Epithelial cell of proximal tubule (primary cell): Measurements from ENCODE around the gene SF3B6. TPM values are rescaled to one million over a fixed set of nuclear protein-coding genes. Genes with fewer than 3 reads are reported as not detected.

Source experiments
- DNase-seq: peaks from one replicate; pipeline ENCODE4 v3.0.0-alpha.2; 2011; ENCODE audit warnings: low read depth
- H3K4me3 ChIP-seq: 2 replicates; pipeline ENCODE4 v1.5.1; 2011; ENCODE audit warnings: low read depth, mild to moderate bottlenecking, low read length
- total RNA-seq: library from RNA; depleted of rRNA; stranded (reverse); fragments of >200 nt; gene quantifications from 2 replicates; pipeline ENCODE4 v1.2.3, GENCODE V29; 2015
- TF ChIP-seq, protein P1 (sequence below): conservative IDR thresholded peaks from 2 replicates; pipeline ENCODE4 v1.5.1; 2012; ENCODE audit warnings: low read depth, mild to moderate bottlenecking, low read length

SF3B6 gene
- total RNA-seq, 1 donor from 2014 or later: 226 TPM

DNA sequence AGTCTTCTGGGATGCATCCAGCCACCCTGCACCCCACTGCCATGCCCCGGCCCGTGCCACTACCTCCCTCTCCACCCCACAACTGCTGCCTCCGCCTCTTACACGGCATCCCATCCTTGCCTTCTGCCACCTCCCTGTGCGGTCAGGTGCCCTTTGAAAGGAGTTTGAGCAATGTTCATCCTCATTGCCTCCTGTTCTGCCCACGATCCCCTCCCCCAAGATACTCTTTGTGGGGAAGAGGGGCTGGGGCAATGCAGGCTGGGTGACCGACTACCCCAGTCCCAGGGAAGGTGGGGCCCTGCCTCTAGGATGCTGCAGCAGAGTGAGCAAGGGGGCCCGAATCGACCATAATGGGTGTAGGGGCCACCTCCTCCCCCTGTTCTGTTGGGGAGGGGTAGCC is 57.9 kb downstream of the SF3B6 start:
- no peak for DNase-seq
- no peak overlapping the region for H3K4me3 ChIP-seq
- TF ChIP-seq, protein P1, sequence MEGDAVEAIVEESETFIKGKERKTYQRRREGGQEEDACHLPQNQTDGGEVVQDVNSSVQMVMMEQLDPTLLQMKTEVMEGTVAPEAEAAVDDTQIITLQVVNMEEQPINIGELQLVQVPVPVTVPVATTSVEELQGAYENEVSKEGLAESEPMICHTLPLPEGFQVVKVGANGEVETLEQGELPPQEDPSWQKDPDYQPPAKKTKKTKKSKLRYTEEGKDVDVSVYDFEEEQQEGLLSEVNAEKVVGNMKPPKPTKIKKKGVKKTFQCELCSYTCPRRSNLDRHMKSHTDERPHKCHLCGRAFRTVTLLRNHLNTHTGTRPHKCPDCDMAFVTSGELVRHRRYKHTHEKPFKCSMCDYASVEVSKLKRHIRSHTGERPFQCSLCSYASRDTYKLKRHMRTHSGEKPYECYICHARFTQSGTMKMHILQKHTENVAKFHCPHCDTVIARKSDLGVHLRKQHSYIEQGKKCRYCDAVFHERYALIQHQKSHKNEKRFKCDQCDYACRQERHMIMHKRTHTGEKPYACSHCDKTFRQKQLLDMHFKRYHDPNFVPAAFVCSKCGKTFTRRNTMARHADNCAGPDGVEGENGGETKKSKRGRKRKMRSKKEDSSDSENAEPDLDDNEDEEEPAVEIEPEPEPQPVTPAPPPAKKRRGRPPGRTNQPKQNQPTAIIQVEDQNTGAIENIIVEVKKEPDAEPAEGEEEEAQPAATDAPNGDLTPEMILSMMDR: no peak

DNA sequence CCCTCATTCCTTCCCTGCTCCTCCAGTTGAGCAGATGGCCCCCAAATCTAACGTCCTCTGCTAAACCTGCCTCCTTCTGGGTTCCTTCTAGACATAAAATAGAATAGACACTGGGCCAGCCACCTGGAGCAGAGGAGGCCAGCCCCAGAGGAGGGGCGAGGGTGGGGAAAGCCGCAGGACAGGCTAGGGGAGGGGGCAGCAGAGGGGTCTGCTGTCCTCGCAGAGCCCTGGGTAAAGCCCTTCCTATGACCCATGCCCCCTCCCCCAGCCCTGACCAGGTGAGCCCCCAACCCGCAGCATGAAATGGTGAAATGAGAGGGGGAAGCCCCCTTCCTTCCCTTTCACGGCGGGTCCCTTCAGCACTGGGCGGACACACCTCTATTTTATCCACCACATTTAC is 58.4 kb downstream of the SF3B6 start:
- H3K4me3 ChIP-seq: no peak overlapping the region
- DNase-seq: no peak
- TF ChIP-seq, protein P1: no peak

Other genes starting within 250 kb of the SF3B6 start
- gene ATAD2B, start 149.2 kb downstream of the SF3B6 start, total RNA-seq: 4.5 and 5.2 TPM in 2 replicates
- gene UBXN2A, start 135.9 kb downstream of the SF3B6 start, total RNA-seq: 12.3 and 13.4 TPM in 2 replicates
- 0.06 and 0.43 TPM in 2 replicates for gene MFSD2B, start 66.2 kb downstream of the SF3B6 start, total RNA-seq
- gene WDCP, start 28.9 kb downstream of the SF3B6 start, total RNA-seq: 7.7 and 13.8 TPM in 2 replicates
- gene FKBP1B, start 26.6 kb downstream of the SF3B6 start, total RNA-seq: 12.4 and 20.6 TPM in 2 replicates
- 36.5 and 46.0 TPM in 2 replicates for gene TP53I3, start 8.5 kb upstream of the SF3B6 start, total RNA-seq
- not detected in 2 replicates for gene PFN4, start 47.0 kb upstream of the SF3B6 start, total RNA-seq
- 2.7 and 4.8 TPM in 2 replicates for gene FAM228B, start 47.1 kb upstream of the SF3B6 start, total RNA-seq
- gene FAM228A, start 98.7 kb upstream of the SF3B6 start, total RNA-seq: 0.43 TPM in 1 of 2 replicates, not detected in the other